HG03571 (cell line): ENCODE measurements around the gene IL1RAPL1.

Source experiments
- ATAC-seq: cut with Tn5 transposase; IDR thresholded peaks from one replicate; pipeline ENCODE4 v1.9.1; 2021; ENCODE audit not compliant: unreplicated experiment

Gene IL1RAPL1

DNA sequence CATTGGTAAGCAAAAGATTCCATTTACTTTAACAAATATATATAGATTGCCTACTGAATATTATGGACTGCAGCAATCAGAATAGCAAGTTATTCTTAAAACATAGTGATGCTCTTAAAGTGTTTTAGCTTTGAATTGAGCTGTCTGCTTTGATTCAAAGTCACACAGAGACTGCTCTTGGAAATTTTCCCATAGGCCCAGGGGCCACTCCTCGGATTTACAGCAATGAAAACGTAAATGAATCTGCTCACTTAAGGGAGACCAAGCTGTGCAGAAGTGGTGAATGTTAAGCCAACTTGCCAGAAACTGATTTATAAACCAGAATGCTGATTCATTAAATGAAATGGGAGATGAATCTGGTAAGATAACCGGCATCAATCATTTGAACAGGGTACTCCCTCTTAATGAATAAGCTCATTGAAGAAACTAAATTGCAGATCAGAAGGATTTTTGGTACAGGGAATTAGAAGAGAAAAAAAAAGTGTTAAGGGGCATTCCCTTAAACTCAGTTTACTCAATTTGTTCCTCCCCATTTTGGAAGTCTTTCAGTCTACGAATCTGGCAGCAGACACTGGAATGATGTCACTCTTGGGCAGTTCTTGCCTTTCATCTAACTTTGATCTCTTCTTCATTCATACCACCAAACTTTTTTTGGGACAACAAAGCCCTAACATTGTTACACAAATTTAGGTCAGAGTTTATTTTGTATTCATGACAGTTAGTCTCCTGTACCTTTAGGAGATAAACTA, 1264.8 kb downstream of the IL1RAPL1 start:
- ATAC-seq = no peak

DNA sequence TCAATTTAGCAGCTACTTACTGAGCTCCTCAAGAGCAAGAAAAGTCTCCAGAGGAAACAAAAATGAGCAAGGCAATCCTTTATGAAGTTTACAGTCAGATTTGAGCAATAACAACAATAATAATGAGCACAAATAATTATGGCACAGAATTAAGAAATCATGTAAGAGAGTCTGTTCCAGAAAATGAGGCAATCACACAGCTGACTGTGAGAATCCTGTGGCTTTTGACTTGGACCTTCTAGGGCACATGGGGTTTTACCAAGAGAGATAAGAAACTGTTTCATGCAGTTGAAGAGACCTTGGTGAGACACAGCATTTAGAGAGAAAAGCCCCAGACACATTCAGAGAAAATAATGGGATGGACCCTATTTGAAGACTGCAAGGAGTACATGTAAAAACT, 1265.5 kb downstream of the IL1RAPL1 start:
- no peak for ATAC-seq

- ATAC-seq = no peak
Observed at GRCh38 chrX:29858714-29859113, 1271.5 kb downstream of the IL1RAPL1 start.

- ATAC-seq = no peak
Observed at GRCh38 chrX:29862126-29862677, 1275.0 kb downstream of the IL1RAPL1 start.

DNA sequence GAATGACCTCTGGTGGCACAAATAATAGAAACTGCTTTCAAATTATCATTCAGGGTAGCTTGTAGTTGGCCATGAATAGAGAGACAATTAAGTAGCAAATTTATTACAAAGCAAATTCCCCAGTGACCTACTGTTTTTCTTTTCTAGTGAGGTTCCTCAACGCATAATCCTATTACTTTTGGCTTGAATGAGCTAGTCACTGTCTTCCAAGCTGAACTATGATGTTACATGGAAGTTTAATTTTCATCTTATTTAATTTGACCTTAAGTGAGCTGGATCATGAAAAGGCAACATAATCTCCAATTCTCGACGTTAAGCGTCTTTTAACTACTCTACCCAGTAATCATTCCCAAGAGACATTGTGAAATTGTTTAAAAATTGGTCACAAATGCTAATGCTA, 1280.7 kb downstream of the IL1RAPL1 start:
- no peak for ATAC-seq

DNA sequence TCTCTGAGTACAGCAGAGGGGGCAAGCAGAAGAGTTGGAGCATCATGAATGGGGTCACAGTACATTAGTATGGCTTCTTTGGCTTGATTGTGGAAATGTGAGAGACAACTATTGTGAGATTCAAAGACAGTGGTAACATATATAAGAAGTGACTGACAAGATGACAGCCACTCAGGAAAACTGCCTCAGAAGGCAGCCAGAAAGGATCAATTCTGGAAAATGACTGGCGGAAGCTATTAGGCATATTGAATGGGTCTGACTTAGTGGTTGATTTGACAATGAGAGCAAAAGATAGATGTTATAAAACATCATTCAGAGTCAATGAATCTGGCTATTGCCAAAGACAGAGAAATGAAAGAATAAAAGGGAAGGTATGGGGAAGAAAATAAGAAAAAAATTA, 1282.6 kb downstream of the IL1RAPL1 start:
- no peak for ATAC-seq

DNA sequence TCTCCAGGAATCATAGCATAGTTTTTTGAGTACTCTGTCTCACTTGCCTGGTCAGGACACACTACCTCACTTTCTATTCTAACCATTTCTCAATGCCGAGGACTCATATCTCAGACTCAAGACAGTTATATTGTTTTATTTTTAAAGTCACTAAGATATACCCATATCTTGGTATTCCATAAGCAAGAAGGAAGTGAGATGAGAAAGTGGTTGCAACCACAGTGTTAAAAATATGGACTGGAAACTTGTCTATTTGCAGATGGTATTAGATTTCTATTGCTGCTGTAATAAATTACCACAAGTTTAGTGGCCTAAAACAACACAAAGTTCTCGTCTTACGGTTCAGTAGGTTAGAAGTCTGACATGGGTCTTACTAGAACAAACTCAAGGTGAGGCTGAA, 1283.4 kb downstream of the IL1RAPL1 start:
- ATAC-seq = no peak

DNA sequence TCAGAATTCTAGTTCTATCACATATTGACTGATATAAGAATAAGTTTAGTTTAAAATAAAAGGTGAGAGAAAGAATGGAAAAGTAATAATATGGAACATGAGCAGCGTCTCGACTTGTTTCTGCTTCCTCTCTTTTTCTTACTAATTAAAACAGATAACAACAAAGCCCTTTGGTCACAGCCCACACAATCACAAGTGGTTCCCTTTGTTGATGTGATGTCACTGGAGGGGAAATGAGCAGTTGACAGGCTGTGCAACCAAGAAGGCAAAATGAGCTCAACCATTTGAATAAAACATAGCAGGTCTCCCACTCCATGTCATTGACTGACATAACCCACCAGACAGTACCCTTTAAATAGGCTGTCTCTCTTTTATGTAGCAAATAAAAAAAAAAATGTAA, 1285.6 kb downstream of the IL1RAPL1 start:
- ATAC-seq = no peak

DNA sequence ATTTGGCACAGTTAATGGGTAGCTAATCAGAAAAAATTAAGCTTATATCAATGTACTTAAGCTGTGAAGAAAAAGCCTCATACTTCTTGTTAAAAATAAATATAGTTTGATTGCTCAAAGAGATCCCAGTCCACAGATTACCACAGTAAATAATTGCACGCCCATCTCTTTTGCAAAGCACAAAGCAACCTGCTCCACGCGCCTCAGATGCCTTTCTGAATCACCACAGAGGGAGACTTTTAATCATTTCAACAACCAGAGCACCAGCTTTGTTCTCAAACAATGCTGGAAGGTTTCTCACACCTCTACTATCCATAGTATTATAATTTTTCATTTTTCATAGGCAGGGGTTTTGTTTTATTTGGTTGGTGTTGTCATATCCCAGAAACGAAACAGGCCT, 1289.5 kb downstream of the IL1RAPL1 start:
- no peak for ATAC-seq

- ATAC-seq = no peak
Observed at GRCh38 chrX:29880977-29881376, 1293.7 kb downstream of the IL1RAPL1 start.

GRCh38 chrX:29890004-29890403, 1302.8 kb downstream of the IL1RAPL1 start:
- no peak for ATAC-seq

- no peak for ATAC-seq
Observed at GRCh38 chrX:29890646-29891200, 1303.5 kb downstream of the IL1RAPL1 start.

- no peak for ATAC-seq
Observed at GRCh38 chrX:29902004-29902403, 1314.8 kb downstream of the IL1RAPL1 start.

DNA sequence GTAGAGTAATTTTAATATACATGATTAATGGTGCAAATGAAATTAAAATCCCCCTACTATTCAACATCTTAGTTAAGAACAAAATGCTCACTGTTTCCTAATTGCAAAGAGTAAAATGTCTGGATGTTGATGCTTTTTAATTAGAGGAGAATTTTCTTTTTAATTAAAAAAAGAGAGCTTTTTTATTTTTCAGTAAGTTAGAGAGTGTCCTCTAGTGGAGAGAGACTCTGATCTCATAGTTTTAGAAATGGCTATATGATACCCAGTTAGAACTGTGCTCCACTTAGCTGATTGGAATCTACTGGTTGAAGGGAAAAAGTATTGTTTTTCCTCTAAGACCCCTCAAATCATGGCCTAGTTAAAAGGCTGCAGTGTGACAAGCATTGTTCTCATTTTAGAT, 1316.1 kb downstream of the IL1RAPL1 start:
- no peak for ATAC-seq

DNA sequence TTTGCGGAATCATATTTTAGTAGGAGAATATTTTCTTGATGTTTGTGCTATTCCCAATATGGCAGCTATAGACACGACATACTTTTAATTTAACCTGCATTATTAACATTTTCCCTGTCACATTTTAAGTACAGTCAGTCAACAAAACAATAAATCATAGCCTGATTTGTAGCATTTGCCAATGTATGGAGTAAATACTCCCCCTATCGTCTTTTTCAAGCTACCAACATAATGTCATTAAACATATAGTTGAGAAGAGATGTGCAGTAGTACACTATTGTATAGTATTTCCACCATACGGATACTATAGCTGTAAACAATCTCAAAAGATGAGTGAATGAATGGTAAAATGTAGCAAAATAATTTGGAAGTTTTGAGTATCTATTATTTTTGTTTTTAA, 1324.4 kb downstream of the IL1RAPL1 start:
- ATAC-seq = no peak

DNA sequence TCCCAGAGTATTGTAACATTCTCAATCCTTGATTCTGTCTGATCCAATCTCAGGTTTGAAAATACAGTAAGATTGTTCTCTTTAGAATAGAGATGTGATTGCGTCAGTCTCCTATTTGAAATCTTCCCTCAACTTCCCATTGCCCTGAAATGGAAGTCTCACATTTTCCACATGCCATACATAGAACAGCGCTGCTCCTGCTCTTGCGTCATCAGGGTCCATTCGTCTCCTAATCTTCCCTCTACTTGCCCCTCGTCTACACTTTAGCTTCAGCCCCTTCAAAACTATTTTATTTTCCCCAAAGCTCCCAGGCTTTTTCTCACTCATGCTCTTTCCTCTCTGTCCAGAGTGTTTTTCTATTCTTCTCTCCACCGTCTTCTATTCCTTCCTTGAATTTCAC, 1326.4 kb downstream of the IL1RAPL1 start:
- no peak for ATAC-seq

DNA sequence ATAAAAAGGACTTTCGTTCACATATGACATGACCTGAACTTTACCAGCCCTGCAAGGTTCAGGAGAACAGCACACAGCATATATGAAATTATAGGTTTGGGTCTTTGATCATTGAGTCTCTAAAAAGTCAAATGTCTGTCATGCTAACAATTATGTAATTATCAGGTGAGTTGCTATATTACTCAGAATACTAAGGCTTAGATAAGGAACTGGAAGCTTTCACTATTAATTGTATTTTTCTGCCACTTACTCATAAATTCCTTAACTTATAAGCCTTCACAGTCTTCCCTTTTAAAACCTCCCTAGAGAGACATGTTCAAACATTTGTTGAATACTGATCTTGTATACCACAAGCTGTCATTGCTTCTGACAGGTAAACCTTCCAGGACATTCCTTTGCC, 1335.4 kb downstream of the IL1RAPL1 start:
- ATAC-seq = no peak

DNA sequence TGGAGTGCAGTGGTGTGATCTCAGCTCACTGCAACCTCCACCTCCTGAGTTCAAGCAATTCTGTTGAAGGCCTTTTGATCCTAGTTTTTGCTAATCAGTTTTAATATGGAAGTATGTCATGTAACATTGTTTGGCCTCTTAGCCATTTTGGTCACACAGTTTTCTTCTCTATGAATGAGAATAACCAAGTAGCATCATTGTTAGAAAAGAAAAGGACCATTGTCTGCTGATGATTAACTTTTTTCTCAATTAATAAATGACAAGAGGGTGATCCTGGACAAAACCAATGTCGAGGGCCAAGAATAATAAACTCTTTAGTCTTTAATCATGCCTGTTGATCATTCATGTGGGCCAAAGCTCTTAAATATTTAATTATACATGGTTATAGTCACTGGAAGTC, 1338.8 kb downstream of the IL1RAPL1 start:
- no peak for ATAC-seq

- ATAC-seq = no peak
Observed at GRCh38 chrX:29926659-29927058, 1339.4 kb downstream of the IL1RAPL1 start.

- no peak for ATAC-seq
Observed at GRCh38 chrX:29935455-29935854, 1348.2 kb downstream of the IL1RAPL1 start.

DNA sequence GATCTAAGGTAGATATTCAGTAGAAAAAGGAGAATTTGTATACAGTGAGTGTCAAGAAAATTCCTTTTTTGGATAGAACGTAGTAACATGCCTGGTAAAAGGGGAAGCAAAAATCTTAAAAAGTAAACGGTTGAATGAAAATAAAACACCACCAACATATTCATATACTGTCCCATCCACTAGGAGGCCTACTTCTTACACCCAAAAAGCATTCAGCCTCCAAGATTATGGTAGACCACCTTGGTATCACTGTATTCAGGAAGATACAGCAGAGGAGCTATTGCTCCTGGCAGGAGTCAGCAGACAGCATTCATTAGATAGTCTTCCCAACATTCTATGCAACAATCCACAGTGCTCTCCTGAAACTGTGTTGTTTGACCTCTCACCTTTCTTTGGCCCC, 1353.5 kb downstream of the IL1RAPL1 start:
- ATAC-seq = no peak

GRCh38 chrX:29941287-29941686, 1354.0 kb downstream of the IL1RAPL1 start:
- no peak for ATAC-seq

DNA sequence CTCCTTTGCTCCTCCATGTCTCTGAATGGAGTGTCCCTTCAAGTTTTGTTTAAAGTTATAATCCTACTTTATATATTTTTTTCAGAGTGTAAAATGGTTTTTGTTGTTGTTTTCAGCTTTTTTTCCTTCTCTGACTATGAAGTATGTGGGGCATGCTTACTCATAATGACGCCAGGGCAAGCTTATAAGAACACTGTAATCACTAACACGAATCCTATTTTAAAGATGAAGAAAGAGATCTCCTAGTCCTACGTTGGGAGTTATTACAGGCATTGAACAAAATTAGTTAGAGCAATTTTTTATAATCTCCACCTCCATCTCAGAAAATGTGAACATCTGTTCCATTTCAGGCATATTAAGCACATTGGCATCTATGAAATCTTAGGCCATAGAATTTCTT, 1360.0 kb downstream of the IL1RAPL1 start:
- ATAC-seq = no peak
